Activated CD4-positive, alpha-beta T cell treated with anti-CD3 and anti-CD28 coated beads, Interleukin-2, Interleukin-6, amounts not matched to agents 100 ng/mL and 50 ng/mL, durations not matched to agents 16 hours and 8 hours (primary cell): ENCODE measurements around the gene ERMAP.

ENCODE experiments used
- DNase-seq: peaks from one replicate; pipeline ENCODE4 v3.0.0-alpha.2; 2020

Gene ERMAP

DNA sequence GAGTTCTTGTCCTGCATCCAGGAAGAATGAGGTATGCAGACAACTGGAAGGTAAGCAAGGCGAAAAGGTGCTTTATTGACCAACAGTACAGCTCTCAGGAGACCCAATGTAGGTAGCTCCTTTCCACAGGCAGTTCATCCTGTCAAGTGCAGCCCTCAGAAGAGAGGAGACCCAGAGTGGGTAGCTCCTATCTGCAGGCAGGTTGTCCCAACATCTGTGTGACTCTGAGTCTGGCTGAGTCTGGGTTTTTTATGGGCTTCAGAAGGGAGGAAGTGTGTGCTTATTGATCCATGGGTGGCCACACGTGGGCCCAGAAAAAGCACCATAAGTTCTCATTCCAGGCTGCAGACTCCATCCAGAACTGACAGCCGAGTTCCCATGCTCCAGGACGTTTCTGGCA lies 63.5 kb downstream of the ERMAP start:
- DNase-seq: no peak

DNA sequence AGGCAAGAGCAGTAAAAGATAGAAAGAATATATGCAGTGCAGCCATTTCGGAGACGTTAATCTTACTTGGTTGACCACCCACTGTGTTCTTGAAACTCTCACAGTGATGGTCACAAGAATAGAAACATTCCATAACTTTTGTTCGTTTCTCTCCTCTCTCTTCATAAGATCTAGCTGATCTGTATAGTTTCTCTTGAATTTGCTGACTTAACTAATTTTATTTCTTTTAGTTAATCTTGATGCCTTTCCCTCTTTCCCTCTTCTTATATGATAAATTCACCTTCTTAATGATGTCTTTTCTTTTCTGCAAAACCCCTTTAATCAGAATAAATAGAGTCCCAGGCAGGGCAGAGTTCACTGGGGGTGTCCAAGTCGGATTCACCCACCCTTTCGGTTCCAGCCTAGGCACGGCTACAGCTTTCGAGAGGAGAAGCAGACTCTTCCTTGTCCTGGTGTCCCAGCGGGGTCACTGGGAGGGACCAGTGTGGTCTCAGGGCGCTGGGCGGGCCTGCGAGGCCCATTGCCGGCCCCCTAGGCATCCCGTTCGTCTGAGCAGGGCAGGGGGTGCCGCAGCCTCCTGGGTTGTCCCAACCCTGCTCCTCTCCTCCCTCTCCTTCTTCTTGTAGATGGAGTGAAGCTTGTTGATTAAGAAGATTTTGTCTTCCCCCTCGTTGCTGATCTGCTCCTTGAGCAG lies 69.3 kb downstream of the ERMAP start:
- no peak for DNase-seq

DNA sequence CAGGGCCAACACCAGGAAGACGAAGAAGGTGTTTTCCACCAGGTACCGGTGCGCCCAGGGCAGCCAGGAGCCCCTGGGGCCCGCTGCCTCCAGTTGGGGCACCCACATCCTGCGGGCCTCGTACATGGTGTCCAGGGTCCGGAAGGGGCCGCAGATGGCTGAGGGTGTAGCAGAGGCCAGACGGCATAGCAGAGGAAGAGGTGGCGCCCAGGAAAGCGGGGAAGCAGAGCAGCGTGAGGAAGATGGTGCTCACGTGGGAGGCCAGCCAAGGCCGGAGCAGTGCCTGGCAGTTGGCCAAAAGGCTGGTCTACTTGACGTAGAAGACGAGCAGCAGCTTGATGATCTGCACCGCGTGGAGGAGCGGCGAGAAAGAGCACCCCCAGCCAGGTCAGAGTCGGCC lies 69.9 kb downstream of the ERMAP start:
- DNase-seq: no peak

DNA sequence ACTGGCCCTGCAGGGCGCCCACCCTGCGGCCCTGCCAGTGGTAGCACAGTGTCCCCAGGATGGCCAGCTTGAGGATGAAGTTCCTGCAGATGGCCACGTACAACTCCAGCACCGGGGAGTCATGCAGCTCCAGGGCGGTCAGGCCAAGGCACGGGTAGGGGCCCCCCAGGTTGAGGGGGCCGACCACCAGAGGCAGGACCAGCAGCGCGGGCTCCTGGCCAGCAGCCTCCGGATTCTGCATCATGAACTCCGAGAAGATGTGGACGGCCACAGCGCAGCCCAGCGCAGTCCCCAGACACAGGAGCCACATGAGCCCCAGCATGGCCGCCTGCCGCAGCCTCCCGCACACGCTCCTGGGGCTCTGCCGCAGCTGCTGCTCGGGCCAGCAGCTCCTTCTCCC lies 70.4 kb downstream of the ERMAP start:
- DNase-seq: no peak

GRCh38 chr1:42888013-42888633 lies 71.2 kb downstream of the ERMAP start:
- DNase-seq: no peak

GRCh38 chr1:42889264-42889663 lies 72.3 kb downstream of the ERMAP start:
- no peak for DNase-seq

- DNase-seq: no peak
These were observed 74.7 kb downstream of the ERMAP start for GRCh38 chr1:42891465-42892138.
